Measurements from ENCODE around the gene AANAT.

- TF ChIP-seq, protein P1, sequence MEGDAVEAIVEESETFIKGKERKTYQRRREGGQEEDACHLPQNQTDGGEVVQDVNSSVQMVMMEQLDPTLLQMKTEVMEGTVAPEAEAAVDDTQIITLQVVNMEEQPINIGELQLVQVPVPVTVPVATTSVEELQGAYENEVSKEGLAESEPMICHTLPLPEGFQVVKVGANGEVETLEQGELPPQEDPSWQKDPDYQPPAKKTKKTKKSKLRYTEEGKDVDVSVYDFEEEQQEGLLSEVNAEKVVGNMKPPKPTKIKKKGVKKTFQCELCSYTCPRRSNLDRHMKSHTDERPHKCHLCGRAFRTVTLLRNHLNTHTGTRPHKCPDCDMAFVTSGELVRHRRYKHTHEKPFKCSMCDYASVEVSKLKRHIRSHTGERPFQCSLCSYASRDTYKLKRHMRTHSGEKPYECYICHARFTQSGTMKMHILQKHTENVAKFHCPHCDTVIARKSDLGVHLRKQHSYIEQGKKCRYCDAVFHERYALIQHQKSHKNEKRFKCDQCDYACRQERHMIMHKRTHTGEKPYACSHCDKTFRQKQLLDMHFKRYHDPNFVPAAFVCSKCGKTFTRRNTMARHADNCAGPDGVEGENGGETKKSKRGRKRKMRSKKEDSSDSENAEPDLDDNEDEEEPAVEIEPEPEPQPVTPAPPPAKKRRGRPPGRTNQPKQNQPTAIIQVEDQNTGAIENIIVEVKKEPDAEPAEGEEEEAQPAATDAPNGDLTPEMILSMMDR (IDR thresholded peaks at IDR 0.05), result no peak
- no peak for TF ChIP-seq POLR2A (IDR thresholded peaks at IDR 0.05)
Observed at GRCh38 chr17:76468634-76469010, 1.2 kb downstream of the AANAT start.

Measured in right lobe of liver (tissue), 4 donors.